ENCODE results near the gene OR2A25.

The OR2A25 gene

GRCh38 chr7:144085978-144086377, 16.4 kb downstream of the OR2A25 start, which contains the start of gene OR2A12:
TSS of gene OR2A12 (plus strand) at chr7:144086278. CDS start at chr7:144095108, 8,830 bp downstream.
- no peaks in the 10 kb centered on the region for H3K27me3 ChIP-seq (ENCODE audit: control insufficient read depth, insufficient read depth, low read length)
- no peak within 1 kb of the TSS for H3K4me2 ChIP-seq (ENCODE audit: low read length)

GRCh38 chr7:144086730-144087129, 17.1 kb downstream of the OR2A25 start:
- Histone ChIP-seq H3K4me1 (ENCODE audit: control insufficient read depth, insufficient read depth, low read length) (no peaks in the 10 kb centered on the region), H3K9me3 (replicated peaks; ENCODE audit: low read length) (no peaks in the 10 kb centered on the region), H3K4me2 (ENCODE audit: low read length) (no peak overlapping the region), H3K4me3 (ENCODE audit: low read length) (no peak overlapping the region), H3K36me3 (ENCODE audit: insufficient read depth, low read length) (no peaks in the 10 kb centered on the region), H3K27me3 (ENCODE audit: control insufficient read depth, insufficient read depth, low read length) (no peaks in the 10 kb centered on the region), H3K9ac (ENCODE audit: low read depth, low read length) (no peak overlapping the region)

More at GRCh38 chr7:144085978-144086377, 16.4 kb downstream of the OR2A25 start, which contains the start of gene OR2A12:
- Histone ChIP-seq H3K4me3 (ENCODE audit: low read length) (no peak within 1 kb of the TSS), H3K9ac (ENCODE audit: low read depth, low read length) (no peak within 1 kb of the TSS), H3K4me1 (ENCODE audit: control insufficient read depth, insufficient read depth, low read length) (no peaks in the 10 kb centered on the region), H3K9me3 (replicated peaks; ENCODE audit: low read length) (no peaks in the 10 kb centered on the region), H3K36me3 (ENCODE audit: insufficient read depth, low read length) (no peaks in the 10 kb centered on the region)

- H3K9me3 ChIP-seq (replicated peaks; ENCODE audit: low read length), result no peaks in the 10 kb centered on the region
- no peak overlapping the region for H3K4me3 ChIP-seq (ENCODE audit: low read length)
- H3K4me2 ChIP-seq (ENCODE audit: low read length), result no peak overlapping the region
- H3K36me3 ChIP-seq (ENCODE audit: insufficient read depth, low read length), result no peaks in the 10 kb centered on the region
- H3K27me3 ChIP-seq (ENCODE audit: control insufficient read depth, insufficient read depth, low read length), result no peaks in the 10 kb centered on the region
- no peaks in the 10 kb centered on the region for H3K4me1 ChIP-seq (ENCODE audit: control insufficient read depth, insufficient read depth, low read length)
- no peak overlapping the region for H3K9ac ChIP-seq (ENCODE audit: low read depth, low read length)
Observed at GRCh38 chr7:144087230-144087629, 17.6 kb downstream of the OR2A25 start.

GRCh38 chr7:144090667-144091066, 21.1 kb downstream of the OR2A25 start:
- Histone ChIP-seq H3K9ac (ENCODE audit: low read depth, low read length) (no peak overlapping the region), H3K36me3 (ENCODE audit: insufficient read depth, low read length) (no peaks in the 10 kb centered on the region), H3K27me3 (ENCODE audit: control insufficient read depth, insufficient read depth, low read length) (no peaks in the 10 kb centered on the region), H3K4me1 (ENCODE audit: control insufficient read depth, insufficient read depth, low read length) (no peaks in the 10 kb centered on the region), H3K4me2 (ENCODE audit: low read length) (no peak overlapping the region), H3K9me3 (replicated peaks; ENCODE audit: low read length) (no peaks in the 10 kb centered on the region), H3K4me3 (ENCODE audit: low read length) (no peak overlapping the region)

GRCh38 chr7:144098776-144099175, 29.2 kb downstream of the OR2A25 start:
- Histone ChIP-seq H3K4me2 (ENCODE audit: low read length) (no peak overlapping the region), H3K9ac (ENCODE audit: low read depth, low read length) (no peak overlapping the region), H3K4me1 (ENCODE audit: control insufficient read depth, insufficient read depth, low read length) (no peaks in the 10 kb centered on the region), H3K36me3 (ENCODE audit: insufficient read depth, low read length) (no peaks in the 10 kb centered on the region), H3K9me3 (replicated peaks; ENCODE audit: low read length) (no peaks in the 10 kb centered on the region), H3K4me3 (ENCODE audit: low read length) (no peak overlapping the region), H3K27me3 (ENCODE audit: control insufficient read depth, insufficient read depth, low read length) (no peaks in the 10 kb centered on the region)

- Histone ChIP-seq H3K9me3 (replicated peaks; ENCODE audit: low read length) (no peaks in the 10 kb centered on the region), H3K4me1 (ENCODE audit: control insufficient read depth, insufficient read depth, low read length) (no peaks in the 10 kb centered on the region), H3K27me3 (ENCODE audit: control insufficient read depth, insufficient read depth, low read length) (no peaks in the 10 kb centered on the region), H3K4me2 (ENCODE audit: low read length) (no peak overlapping the region), H3K9ac (ENCODE audit: low read depth, low read length) (no peak overlapping the region), H3K4me3 (ENCODE audit: low read length) (no peak overlapping the region), H3K36me3 (ENCODE audit: insufficient read depth, low read length) (no peaks in the 10 kb centered on the region)
Observed at GRCh38 chr7:144100607-144101006, 31.0 kb downstream of the OR2A25 start.

- H3K27me3 ChIP-seq (ENCODE audit: control insufficient read depth, insufficient read depth, low read length), result no peaks in the 10 kb centered on the region
- H3K4me2 ChIP-seq (ENCODE audit: low read length), result no peak overlapping the region
- H3K9me3 ChIP-seq (replicated peaks; ENCODE audit: low read length), result no peaks in the 10 kb centered on the region
- H3K36me3 ChIP-seq (ENCODE audit: insufficient read depth, low read length), result no peaks in the 10 kb centered on the region
- no peak overlapping the region for H3K4me3 ChIP-seq (ENCODE audit: low read length)
- no peaks in the 10 kb centered on the region for H3K4me1 ChIP-seq (ENCODE audit: control insufficient read depth, insufficient read depth, low read length)
- H3K9ac ChIP-seq (ENCODE audit: low read depth, low read length), result no peak overlapping the region
Observed at GRCh38 chr7:144102041-144102440, 32.4 kb downstream of the OR2A25 start.

- Histone ChIP-seq H3K9ac (ENCODE audit: low read depth, low read length) (no peak overlapping the region), H3K9me3 (replicated peaks; ENCODE audit: low read length) (no peaks in the 10 kb centered on the region), H3K4me3 (ENCODE audit: low read length) (no peak overlapping the region), H3K4me1 (ENCODE audit: control insufficient read depth, insufficient read depth, low read length) (no peaks in the 10 kb centered on the region), H3K4me2 (ENCODE audit: low read length) (no peak overlapping the region), H3K27me3 (ENCODE audit: control insufficient read depth, insufficient read depth, low read length) (no peaks in the 10 kb centered on the region), H3K36me3 (ENCODE audit: insufficient read depth, low read length) (no peaks in the 10 kb centered on the region)
Observed at GRCh38 chr7:144105211-144105610, 35.6 kb downstream of the OR2A25 start.

GRCh38 chr7:144109283-144109682, 39.7 kb downstream of the OR2A25 start, which contains the start of gene OR2A2:
TSS of gene OR2A2 (plus strand) at chr7:144109583. CDS start at chr7:144109583, 0 bp downstream.
- H3K4me1 ChIP-seq (ENCODE audit: control insufficient read depth, insufficient read depth, low read length), result no peaks in the 10 kb centered on the region
- H3K4me2 ChIP-seq (ENCODE audit: low read length), result no peak within 1 kb of the TSS
- H3K36me3 ChIP-seq (ENCODE audit: insufficient read depth, low read length), result no peaks in the 10 kb centered on the region
- no peak within 1 kb of the TSS for H3K9ac ChIP-seq (ENCODE audit: low read depth, low read length)
- H3K27me3 ChIP-seq (ENCODE audit: control insufficient read depth, insufficient read depth, low read length), result peaks cover 1% of the 10 kb centered on the region
- H3K9me3 ChIP-seq (replicated peaks; ENCODE audit: low read length), result no peaks in the 10 kb centered on the region
- no peak within 1 kb of the TSS for H3K4me3 ChIP-seq (ENCODE audit: low read length)

- no peak overlapping the region for H3K4me3 ChIP-seq (ENCODE audit: low read length)
Observed at GRCh38 chr7:144110272-144110671, 40.7 kb downstream of the OR2A25 start.

GRCh38 chr7:144113651-144114050, 44.0 kb downstream of the OR2A25 start:
- no peaks in the 10 kb centered on the region for H3K36me3 ChIP-seq (ENCODE audit: insufficient read depth, low read length)
- H3K9me3 ChIP-seq (replicated peaks; ENCODE audit: low read length), result no peaks in the 10 kb centered on the region
- H3K4me1 ChIP-seq (ENCODE audit: control insufficient read depth, insufficient read depth, low read length), result no peaks in the 10 kb centered on the region
- H3K4me2 ChIP-seq (ENCODE audit: low read length), result no peak overlapping the region
- no peak overlapping the region for H3K4me3 ChIP-seq (ENCODE audit: low read length)
- peaks cover 8% of the 10 kb centered on the region for H3K27me3 ChIP-seq (ENCODE audit: control insufficient read depth, insufficient read depth, low read length)
- no peak overlapping the region for H3K9ac ChIP-seq (ENCODE audit: low read depth, low read length)

More at GRCh38 chr7:144110272-144110671, 40.7 kb downstream of the OR2A25 start:
- Histone ChIP-seq H3K36me3 (ENCODE audit: insufficient read depth, low read length) (no peaks in the 10 kb centered on the region), H3K4me2 (ENCODE audit: low read length) (no peak overlapping the region), H3K4me1 (ENCODE audit: control insufficient read depth, insufficient read depth, low read length) (no peaks in the 10 kb centered on the region), H3K9ac (ENCODE audit: low read depth, low read length) (no peak overlapping the region), H3K27me3 (ENCODE audit: control insufficient read depth, insufficient read depth, low read length) (peaks cover 4% of the 10 kb centered on the region), H3K9me3 (replicated peaks; ENCODE audit: low read length) (no peaks in the 10 kb centered on the region)

GRCh38 chr7:144118341-144118740, 48.7 kb downstream of the OR2A25 start:
- no peaks in the 10 kb centered on the region for H3K9me3 ChIP-seq (replicated peaks; ENCODE audit: low read length)
- no peaks in the 10 kb centered on the region for H3K36me3 ChIP-seq (ENCODE audit: insufficient read depth, low read length)
- peaks cover 8% of the 10 kb centered on the region for H3K27me3 ChIP-seq (ENCODE audit: control insufficient read depth, insufficient read depth, low read length)
- H3K9ac ChIP-seq (ENCODE audit: low read depth, low read length), result no peak overlapping the region
- H3K4me3 ChIP-seq (ENCODE audit: low read length), result no peak overlapping the region
- H3K4me1 ChIP-seq (ENCODE audit: control insufficient read depth, insufficient read depth, low read length), result no peaks in the 10 kb centered on the region
- no peak overlapping the region for H3K4me2 ChIP-seq (ENCODE audit: low read length)

Measured in skeletal muscle satellite cell (primary cell).